B cell (primary cell): ENCODE data around the gene FAM53C. TPM values are rescaled to one million over a fixed set of nuclear protein-coding genes. Genes with fewer than 3 reads are reported as not detected.
"Not testable (repeated sequence)": the region's sequence is repeated elsewhere in the genome, so short reads cannot be mapped to it uniquely, and the experiment has no call there.

ENCODE experiments used
- ATAC-seq: fragments of 200-7000 bp; cut with Tn5 transposase; one replicate; pipeline ENCODE4 v1.10.0; 2021; ENCODE audit warnings: low read depth, mild to moderate bottlenecking, moderate number of reproducible peaks, moderate library complexity
- CTCF ChIA-PET: fragments of 350-600 bp; sonication (Branson Sonifier 250); formaldehyde crosslinking; loops from one replicate; lab custom pipeline; 2021; ENCODE audit warnings: antibody characterized with exemption, inconsistent platforms; lab: Charles Lee
- POLR2A ChIA-PET: fragments of 350-600 bp; sonication (Branson Sonifier 250); formaldehyde crosslinking; loops from one replicate; lab custom pipeline; 2021; ENCODE audit warnings: antibody characterized with exemption; lab: Charles Lee
- DNase-seq: peaks from one replicate; pipeline ENCODE4 v3.0.0; 2013
- H2AFZ ChIP-seq: 2 replicates; pipeline ENCODE4 v1.6.1; 2012; ENCODE audit warnings: mild to moderate bottlenecking, low read depth, low read length; ENCODE audit not compliant: insufficient read depth, poor library complexity, severe bottlenecking
- H3K27ac ChIP-seq, 2 donors: 1 replicate in 1 of 2; 2 replicates in 1 of 2; pipeline ENCODE4 v1.5.1; 2012 to 2013; ENCODE audit warnings: low read length in 2 of 2, mild to moderate bottlenecking in 2 of 2, moderate library complexity in 1 of 2
- H3K27me3 ChIP-seq, 4 experiments: fragments of 200-600 bp in 1 of 4; sonication (generic) in 1 of 4; replicated peaks in 1 of 4; 1 replicate in 2 of 4; 2 replicates in 2 of 4; pipeline versions ENCODE4 v1.6.1 to v1.7.0; 2013 to 2016; ENCODE audit warnings: low read length in 3 of 4, mild to moderate bottlenecking in 2 of 4, mixed read lengths in 1 of 4, moderate library complexity in 1 of 4; ENCODE audit not compliant: insufficient read depth in 4 of 4, control insufficient read depth in 3 of 4; ENCODE audit errors: control extremely low read depth in 1 of 4
- H3K36me3 ChIP-seq, 2 experiments: replicated peaks in 1 of 2; 1 replicate in 1 of 2; 2 replicates in 1 of 2; pipeline versions ENCODE4 v1.6.1 to v1.7.1; 2013; ENCODE audit warnings: low read length in 1 of 2; ENCODE audit not compliant: insufficient read depth in 2 of 2, control insufficient read depth in 1 of 2; ENCODE audit errors: control extremely low read depth in 1 of 2, extremely low read depth in 1 of 2
- H3K4me1 ChIP-seq, 2 donors: fragments of 200-600 bp in 1 of 2; sonication (generic) in 1 of 2; 1 replicate in 1 of 2; 2 replicates in 1 of 2; pipeline versions ENCODE4 v1.5.1 to v1.6.1; 2013 to 2017; ENCODE audit warnings: low read length in 2 of 2; ENCODE audit not compliant: control insufficient read depth in 2 of 2, insufficient read depth in 2 of 2
- H3K4me2 ChIP-seq: replicated peaks from 2 replicates; pipeline ENCODE3; 2012; ENCODE audit warnings: mild to moderate bottlenecking, low read depth, low read length; ENCODE audit not compliant: poor library complexity, severe bottlenecking
- H3K4me3 ChIP-seq, 5 experiments: fragments of 200-600 bp in 1 of 5; sonication (generic) in 1 of 5; 1 replicate in 3 of 5; 2 replicates in 2 of 5; pipeline versions ENCODE4 v1.5.1 to v1.7.0; 2011 to 2016; ENCODE audit warnings: low read length in 4 of 5, mild to moderate bottlenecking in 4 of 5, low read depth in 2 of 5, control low read depth in 1 of 5, moderate library complexity in 1 of 5; ENCODE audit not compliant: insufficient read depth in 1 of 5; ENCODE audit errors: control extremely low read depth in 1 of 5, extremely low read depth in 1 of 5
- H3K79me2 ChIP-seq: fragments of 200-600 bp; sonication (generic); one replicate; pipeline ENCODE4 v1.6.0; 2016; ENCODE audit warnings: low read length; ENCODE audit not compliant: control insufficient read depth, insufficient read depth
- H3K9ac ChIP-seq: fragments of 200-600 bp; sonication (generic); 2 replicates; pipeline ENCODE4 v1.6.1; 2017; ENCODE audit warnings: mild to moderate bottlenecking, low read length, moderate library complexity
- H3K9me3 ChIP-seq, 3 donors: one replicate each; pipeline versions ENCODE4 v1.6.1 to v1.7.1; 2013; ENCODE audit warnings: low read length in 2 of 3; ENCODE audit not compliant: control insufficient read depth in 2 of 3, insufficient read depth in 1 of 3; ENCODE audit errors: control extremely low read depth in 1 of 3
- H4K20me1 ChIP-seq: 2 replicates; pipeline ENCODE4 v1.6.0; 2012; ENCODE audit warnings: mild to moderate bottlenecking, low read length; ENCODE audit not compliant: insufficient read depth, control insufficient read depth, poor library complexity, severe bottlenecking
- H3K27ac Mint-ChIP-seq: one replicate; pipeline ENCODE4 v1.8.0; 2021; ENCODE audit warnings: mixed read lengths
- H3K27me3 Mint-ChIP-seq: one replicate; pipeline ENCODE4 v1.8.0; 2021; ENCODE audit warnings: mixed read lengths
- H3K4me1 Mint-ChIP-seq: one replicate; pipeline ENCODE4 v1.8.0; 2021; ENCODE audit warnings: mixed read lengths
- H3K4me3 Mint-ChIP-seq: one replicate; pipeline ENCODE4 v1.8.0; 2021; ENCODE audit warnings: mixed read lengths
- H3K9me3 Mint-ChIP-seq: one replicate; pipeline ENCODE4 v1.8.0; 2022; ENCODE audit warnings: mixed read lengths; ENCODE audit not compliant: insufficient read depth
- EZH2 ChIP-seq: IDR thresholded peaks from 2 replicates; pipeline ENCODE4 v1.6.1; 2012; ENCODE audit warnings: borderline replicate concordance, low read depth, mild to moderate bottlenecking, moderate library complexity, low read length; ENCODE audit not compliant: insufficient read depth, poor library complexity, severe bottlenecking
- WGBS: methylation state at CpG from one replicate; pipeline ENCODE4 v1.1.5; 2013; ENCODE audit warnings: missing lambda C conversion rate; ENCODE audit not compliant: insufficient coverage; 5-methylcytosine and 5-hydroxymethylcytosine counted together
- intact Hi-C: fragments of 100-400 bp; cut with micrococcal nuclease; formaldehyde crosslinking; loops from one replicate; pipeline ENCODE4 v1.10.0; 2022
- polyA plus RNA-seq: library from polyadenylated mRNA; depleted of rRNA; stranded (reverse); fragments of >200 nt; gene quantifications from 2 replicates; pipeline ENCODE4 v1.2.3, GENCODE V29; 2012
- total RNA-seq, 2 donors: library from RNA; stranded (reverse); fragments of 120-200 nt in 1 of 2; gene quantifications; 1 replicate in 1 of 2; 2 replicates in 1 of 2; pipeline versions ENCODE4 v1.2.3 to v1.2.4, GENCODE V29; 2013 to 2022
- TF ChIP-seq, protein P1 (sequence below): fragments of 200-600 bp; IDR thresholded peaks from one replicate; pipeline ENCODE4 v1.8.0; 2022; ENCODE audit warnings: antibody characterized with exemption, mild to moderate bottlenecking

The FAM53C gene
- total and polyA plus RNA-seq, 2 donors (not counting 1 experiment from before 2014, with no cell fraction given): 29.8 to 44.9 TPM

DNA sequence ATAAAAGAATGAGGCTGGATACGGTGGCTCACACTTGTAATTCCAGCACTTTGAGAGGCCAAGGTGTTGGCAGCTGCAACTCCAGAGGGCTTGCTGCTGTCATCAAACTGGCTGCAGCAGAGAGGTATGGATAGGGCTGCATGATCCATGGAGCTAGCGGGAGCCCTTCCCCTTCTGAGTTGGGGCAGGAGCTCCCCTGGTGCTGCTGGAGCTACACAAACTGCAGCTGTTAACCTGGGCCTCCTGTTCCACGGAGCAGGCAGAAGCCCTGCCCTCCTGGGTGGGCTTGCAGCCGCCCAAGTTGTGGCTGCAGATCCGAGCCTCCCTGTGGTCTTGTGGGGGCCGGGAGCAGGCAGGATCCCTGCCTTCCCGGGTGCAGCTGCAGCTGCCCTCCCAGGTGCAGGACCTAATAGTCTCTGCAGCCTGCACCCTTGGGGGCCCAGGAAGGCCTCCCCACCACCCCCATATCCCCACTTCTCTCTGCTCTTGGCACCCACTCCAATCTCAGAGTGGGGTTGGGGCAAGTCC lies 22.3 kb upstream of the FAM53C start:
- ATAC-seq (no peak), DNase-seq (no peak)
- Histone ChIP-seq H3K4me2 (no peak overlapping the region), H3K36me3 (no peaks in the 10 kb centered on the region), H3K4me3 (no peak overlapping the region), H3K79me2 (no peaks in the 10 kb centered on the region), H3K4me1 (no peaks in the 10 kb centered on the region), H3K9ac (no peak overlapping the region), H3K9me3 (no peaks in the 10 kb centered on the region), H2AFZ (no peak overlapping the region), H3K27ac (no peak overlapping the region), H4K20me1 (no peaks in the 10 kb centered on the region), H3K27me3 (no peaks in the 10 kb centered on the region)
- Mint-ChIP-seq H3K4me3 (no peak overlapping the region), H3K27me3 (no peaks in the 10 kb centered on the region), H3K9me3 (no peaks in the 10 kb centered on the region), H3K27ac (no peak overlapping the region), H3K4me1 (no peaks in the 10 kb centered on the region)
- 98% methylated on average over 7 of the region's 7 CpGs for WGBS
- CTCF ChIA-PET: no interaction called here
- intact Hi-C loops: no loop called here
- no peak for TF ChIP-seq EZH2
- TF ChIP-seq, protein P1, sequence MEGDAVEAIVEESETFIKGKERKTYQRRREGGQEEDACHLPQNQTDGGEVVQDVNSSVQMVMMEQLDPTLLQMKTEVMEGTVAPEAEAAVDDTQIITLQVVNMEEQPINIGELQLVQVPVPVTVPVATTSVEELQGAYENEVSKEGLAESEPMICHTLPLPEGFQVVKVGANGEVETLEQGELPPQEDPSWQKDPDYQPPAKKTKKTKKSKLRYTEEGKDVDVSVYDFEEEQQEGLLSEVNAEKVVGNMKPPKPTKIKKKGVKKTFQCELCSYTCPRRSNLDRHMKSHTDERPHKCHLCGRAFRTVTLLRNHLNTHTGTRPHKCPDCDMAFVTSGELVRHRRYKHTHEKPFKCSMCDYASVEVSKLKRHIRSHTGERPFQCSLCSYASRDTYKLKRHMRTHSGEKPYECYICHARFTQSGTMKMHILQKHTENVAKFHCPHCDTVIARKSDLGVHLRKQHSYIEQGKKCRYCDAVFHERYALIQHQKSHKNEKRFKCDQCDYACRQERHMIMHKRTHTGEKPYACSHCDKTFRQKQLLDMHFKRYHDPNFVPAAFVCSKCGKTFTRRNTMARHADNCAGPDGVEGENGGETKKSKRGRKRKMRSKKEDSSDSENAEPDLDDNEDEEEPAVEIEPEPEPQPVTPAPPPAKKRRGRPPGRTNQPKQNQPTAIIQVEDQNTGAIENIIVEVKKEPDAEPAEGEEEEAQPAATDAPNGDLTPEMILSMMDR: no peak
- POLR2A ChIA-PET: no interaction called here

DNA sequence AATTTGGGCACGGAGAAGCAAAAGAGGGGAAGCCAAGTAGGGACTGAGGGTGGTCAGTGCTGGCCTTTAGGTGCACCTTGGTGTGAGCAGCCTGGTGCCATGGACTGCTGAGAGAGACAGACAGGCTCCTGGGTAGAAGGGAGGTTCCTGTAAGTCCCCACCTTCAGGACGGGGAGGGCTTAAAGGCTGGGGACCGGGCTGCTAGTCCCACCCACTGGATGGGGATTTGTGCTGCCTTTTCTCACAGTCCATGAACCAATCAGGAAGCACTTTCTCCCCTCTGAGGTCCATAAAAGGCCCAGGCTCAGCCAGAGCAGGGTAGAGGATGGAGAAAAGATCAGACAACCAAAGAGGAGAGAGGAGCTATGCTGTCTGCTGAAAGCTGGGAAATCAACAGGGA lies 21.7 kb upstream of the FAM53C start:
- H3K4me3 ChIP-seq: no peak overlapping the region
- ATAC-seq: no peak
- no peak overlapping the region for H3K4me2 ChIP-seq
- H3K4me1 Mint-ChIP-seq: no peaks in the 10 kb centered on the region
- H3K9ac ChIP-seq: no peak overlapping the region
- no peaks in the 10 kb centered on the region for H3K9me3 Mint-ChIP-seq
- H3K27me3 Mint-ChIP-seq: no peaks in the 10 kb centered on the region
- H3K27ac ChIP-seq: no peak overlapping the region
- no peak overlapping the region for H2AFZ ChIP-seq
- no peaks in the 10 kb centered on the region for H4K20me1 ChIP-seq
- H3K4me1 ChIP-seq: no peaks in the 10 kb centered on the region
- TF ChIP-seq, protein P1: no peak
- no peak for TF ChIP-seq EZH2
- H3K79me2 ChIP-seq: no peaks in the 10 kb centered on the region
- intact Hi-C loops: no loop called here
- no peaks in the 10 kb centered on the region for H3K36me3 ChIP-seq
- no peak for DNase-seq
- no peak overlapping the region for H3K27ac Mint-ChIP-seq
- ChIA-PET CTCF (no interaction called here), POLR2A (no interaction called here)
- no peaks in the 10 kb centered on the region for H3K9me3 ChIP-seq
- no peak overlapping the region for H3K4me3 Mint-ChIP-seq
- 100% methylated on average over 2 of the region's 3 CpGs for WGBS
- H3K27me3 ChIP-seq: no peaks in the 10 kb centered on the region

DNA sequence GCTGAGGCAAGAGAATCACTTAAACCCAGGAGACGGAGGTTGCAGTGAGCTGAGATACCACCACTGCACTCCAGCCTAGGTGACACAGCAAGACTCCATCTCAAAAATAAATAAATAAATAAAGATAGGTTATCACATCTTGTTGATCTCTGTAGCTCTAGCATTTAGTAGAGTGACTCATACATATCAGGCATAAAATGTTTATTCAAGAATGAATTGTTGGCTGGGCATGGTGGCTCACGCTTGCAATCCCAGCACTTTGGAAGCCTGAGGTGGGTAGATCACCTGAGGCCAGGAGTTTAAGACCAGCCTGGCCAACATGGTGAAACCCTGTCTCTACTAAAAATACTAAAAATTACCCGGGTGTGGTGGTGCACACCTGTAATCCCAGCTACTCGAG lies 19.9 kb upstream of the FAM53C start:
- H4K20me1 ChIP-seq, H3K79me2 ChIP-seq, H3K27me3 ChIP-seq, CTCF ChIA-PET, H3K9me3 Mint-ChIP-seq, DNase-seq, H3K4me2 ChIP-seq, ATAC-seq, H3K27me3 Mint-ChIP-seq, H3K9me3 ChIP-seq, H3K27ac Mint-ChIP-seq, H3K4me3 Mint-ChIP-seq, H3K36me3 ChIP-seq, H3K4me1 Mint-ChIP-seq, H2AFZ ChIP-seq, H3K9ac ChIP-seq, H3K4me1 ChIP-seq, POLR2A ChIA-PET, H3K27ac ChIP-seq, intact Hi-C loops, H3K4me3 ChIP-seq: not testable (repeated sequence)
- 96% methylated on average over 3 of the region's 4 CpGs for WGBS
